Measurements from ENCODE around the gene TUBGCP3. TPM values are rescaled to one million over a fixed set of nuclear protein-coding genes. Genes with fewer than 3 reads are reported as not detected.
"Not testable (repeated sequence)": the region's sequence is repeated elsewhere in the genome, so short reads cannot be mapped to it uniquely, and the experiment has no call there.

The TUBGCP3 gene
- total and polyA plus RNA-seq, 11 donors, result 6.0 to 23.5 (median 15.6) TPM

DNA sequence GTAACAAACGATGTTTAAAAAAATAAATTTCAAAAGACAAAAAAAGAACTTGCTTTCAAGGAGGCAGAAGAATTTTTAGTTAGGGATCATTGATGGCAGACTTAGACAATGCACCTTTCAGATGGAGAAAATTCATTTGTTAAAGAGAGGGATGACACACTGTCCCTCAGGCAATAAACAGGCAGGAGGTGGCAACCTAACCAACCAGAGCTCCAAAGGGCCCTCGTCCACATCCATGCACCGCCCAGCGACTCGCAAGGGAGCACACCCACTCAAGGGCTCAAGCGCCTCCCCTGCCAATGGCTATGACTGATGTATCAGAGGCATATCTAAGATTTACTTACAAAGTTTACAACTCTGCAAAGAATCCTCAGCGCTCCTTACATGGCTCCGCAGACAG is 81.9 kb downstream of the TUBGCP3 start:
- intact Hi-C loops (cut with DNase I), result loop anchor here in 1 of 10 donors (10.0 kb wide), 1 partner anchor 99 kb away; no protein-coding TSS in a partner anchor
- H3K9me3 ChIP-seq, result no peaks in the 10 kb centered on the region
- H3K36me3 ChIP-seq, result peaks cover 0 to 91% (median 77%) of the 10 kb centered on the region in 9 donors
- TF ChIP-seq, protein P1, sequence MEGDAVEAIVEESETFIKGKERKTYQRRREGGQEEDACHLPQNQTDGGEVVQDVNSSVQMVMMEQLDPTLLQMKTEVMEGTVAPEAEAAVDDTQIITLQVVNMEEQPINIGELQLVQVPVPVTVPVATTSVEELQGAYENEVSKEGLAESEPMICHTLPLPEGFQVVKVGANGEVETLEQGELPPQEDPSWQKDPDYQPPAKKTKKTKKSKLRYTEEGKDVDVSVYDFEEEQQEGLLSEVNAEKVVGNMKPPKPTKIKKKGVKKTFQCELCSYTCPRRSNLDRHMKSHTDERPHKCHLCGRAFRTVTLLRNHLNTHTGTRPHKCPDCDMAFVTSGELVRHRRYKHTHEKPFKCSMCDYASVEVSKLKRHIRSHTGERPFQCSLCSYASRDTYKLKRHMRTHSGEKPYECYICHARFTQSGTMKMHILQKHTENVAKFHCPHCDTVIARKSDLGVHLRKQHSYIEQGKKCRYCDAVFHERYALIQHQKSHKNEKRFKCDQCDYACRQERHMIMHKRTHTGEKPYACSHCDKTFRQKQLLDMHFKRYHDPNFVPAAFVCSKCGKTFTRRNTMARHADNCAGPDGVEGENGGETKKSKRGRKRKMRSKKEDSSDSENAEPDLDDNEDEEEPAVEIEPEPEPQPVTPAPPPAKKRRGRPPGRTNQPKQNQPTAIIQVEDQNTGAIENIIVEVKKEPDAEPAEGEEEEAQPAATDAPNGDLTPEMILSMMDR (IDR thresholded peaks at IDR 0.05), result no peak
- DNase-seq (no peak), ATAC-seq (no peak)
- no peak overlapping the region for H3K4me3 ChIP-seq
- WGBS, 4 donors, result 87 to 97% (median 93%) methylated on average over 8 of the region's 8 CpGs
- no peaks in the 10 kb centered on the region for H3K4me1 ChIP-seq
- H3K27me3 ChIP-seq, result no peaks in the 10 kb centered on the region
- H3K27ac ChIP-seq, result no peak overlapping the region

DNA sequence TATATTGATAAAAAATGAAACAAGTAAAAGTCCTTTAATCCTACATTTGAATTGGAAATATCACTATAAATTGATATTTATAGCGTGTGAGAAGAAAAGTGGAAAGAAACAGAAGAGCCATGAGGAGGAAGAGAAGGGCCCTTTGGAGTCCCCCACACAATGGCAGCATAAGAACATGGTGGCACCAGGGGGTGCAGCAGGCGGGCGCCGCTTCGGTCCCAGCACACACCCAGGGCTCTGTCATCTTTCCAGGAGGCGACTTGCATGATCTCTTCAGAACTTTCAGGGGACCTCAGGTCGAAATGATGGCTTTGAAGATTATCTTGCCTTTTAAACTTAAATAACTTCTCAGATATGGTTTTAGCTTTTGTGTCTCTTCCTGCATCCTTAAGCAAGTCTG is 91.8 kb downstream of the TUBGCP3 start:
- no peak for TF ChIP-seq POLR2A (IDR thresholded peaks at IDR 0.05)
- TF ChIP-seq, protein P1 (IDR thresholded peaks at IDR 0.05), result no peak
- H3K4me1 ChIP-seq, result no peaks in the 10 kb centered on the region
- DNase-seq, result no peak
- no peak overlapping the region for H3K27ac ChIP-seq
- intact Hi-C loops (cut with DNase I), result no loop called here
- ATAC-seq, result no peak
- H3K9me3 ChIP-seq, result no peaks in the 10 kb centered on the region
- H3K27me3 ChIP-seq, result no peaks in the 10 kb centered on the region
- peaks cover 0 to 68% (median 64%) of the 10 kb centered on the region in 9 donors for H3K36me3 ChIP-seq
- H3K4me3 ChIP-seq, result no peak overlapping the region
- WGBS, 4 donors, result 89 to 95% (median 92%) methylated on average over 7 of the region's 7 CpGs

DNA sequence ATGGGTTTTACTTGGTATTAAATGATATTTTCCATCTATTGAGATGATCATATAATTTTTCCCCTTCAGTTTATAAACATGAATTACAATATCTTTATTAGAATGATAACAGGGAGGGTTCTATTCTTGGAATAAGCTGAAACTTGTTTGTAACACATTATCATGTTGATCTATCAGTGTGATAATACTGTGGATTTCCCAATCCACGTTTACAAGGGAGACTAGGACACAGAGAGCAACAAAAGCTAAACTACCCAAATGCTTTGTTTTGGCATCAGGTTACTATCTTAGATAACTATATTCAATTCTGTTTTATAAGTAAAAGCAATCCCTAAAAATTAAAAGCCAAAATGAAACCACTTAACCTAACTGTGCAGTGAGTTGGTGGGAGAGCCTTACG is 92.5 kb downstream of the TUBGCP3 start:
- H3K27me3 ChIP-seq, result no peaks in the 10 kb centered on the region
- no peaks in the 10 kb centered on the region for H3K9me3 ChIP-seq
- DNase-seq, result no peak
- no peak for ATAC-seq
- 88 to 90% (median 90%) methylated on average over 2 of the region's 2 CpGs for WGBS, 4 donors
- H3K4me1 ChIP-seq, result no peaks in the 10 kb centered on the region
- intact Hi-C loops (cut with DNase I), result no loop called here
- no peak overlapping the region for H3K27ac ChIP-seq
- TF ChIP-seq POLR2A (IDR thresholded peaks at IDR 0.05), result no peak
- TF ChIP-seq, protein P1 (IDR thresholded peaks at IDR 0.05), result no peak
- no peak overlapping the region for H3K4me3 ChIP-seq
- H3K36me3 ChIP-seq, result peaks cover 0 to 61% (median 57%) of the 10 kb centered on the region in 9 donors

DNA sequence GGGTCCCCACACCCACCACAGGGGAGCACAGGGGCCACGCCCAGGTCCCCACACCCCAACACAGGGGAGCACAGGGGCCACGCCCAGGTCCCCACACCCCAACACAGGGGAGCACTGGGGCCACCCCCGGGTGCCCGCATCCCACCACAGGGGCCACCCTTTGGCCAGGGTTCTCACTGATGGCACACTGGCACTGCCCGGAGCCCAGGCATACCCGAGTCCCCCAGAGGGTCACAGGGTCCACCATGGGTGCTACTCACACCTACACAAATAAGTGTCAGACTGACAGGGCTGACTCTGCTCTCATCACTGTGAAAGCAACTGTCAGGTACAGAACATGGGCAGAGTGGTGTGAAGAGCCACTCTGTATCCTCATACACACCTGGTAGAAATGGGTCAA is 98.8 kb downstream of the TUBGCP3 start:
- peak in 1 of 4 donors; percentile 38 for ATAC-seq
- 95 to 100% (median 98%) methylated on average over 1 to 6 of the region's 6 CpGs for WGBS, 4 donors
- Histone ChIP-seq H3K4me3 (no peak overlapping the region), H3K4me1 (peaks cover 0 to 5% (median 0%) of the 10 kb centered on the region in 12 donors), H3K9me3 (no peaks in the 10 kb centered on the region), H3K27ac (no peak overlapping the region), H3K27me3 (no peaks in the 10 kb centered on the region), H3K36me3 (peaks cover 0 to 39% (median 15%) of the 10 kb centered on the region in 9 donors)
- DNase-seq, result no peak
- TF ChIP-seq POLR2A (IDR thresholded peaks at IDR 0.05), result no peak
- TF ChIP-seq, protein P1 (IDR thresholded peaks at IDR 0.05), result no peak
- intact Hi-C loops (cut with DNase I), result no loop called here

DNA sequence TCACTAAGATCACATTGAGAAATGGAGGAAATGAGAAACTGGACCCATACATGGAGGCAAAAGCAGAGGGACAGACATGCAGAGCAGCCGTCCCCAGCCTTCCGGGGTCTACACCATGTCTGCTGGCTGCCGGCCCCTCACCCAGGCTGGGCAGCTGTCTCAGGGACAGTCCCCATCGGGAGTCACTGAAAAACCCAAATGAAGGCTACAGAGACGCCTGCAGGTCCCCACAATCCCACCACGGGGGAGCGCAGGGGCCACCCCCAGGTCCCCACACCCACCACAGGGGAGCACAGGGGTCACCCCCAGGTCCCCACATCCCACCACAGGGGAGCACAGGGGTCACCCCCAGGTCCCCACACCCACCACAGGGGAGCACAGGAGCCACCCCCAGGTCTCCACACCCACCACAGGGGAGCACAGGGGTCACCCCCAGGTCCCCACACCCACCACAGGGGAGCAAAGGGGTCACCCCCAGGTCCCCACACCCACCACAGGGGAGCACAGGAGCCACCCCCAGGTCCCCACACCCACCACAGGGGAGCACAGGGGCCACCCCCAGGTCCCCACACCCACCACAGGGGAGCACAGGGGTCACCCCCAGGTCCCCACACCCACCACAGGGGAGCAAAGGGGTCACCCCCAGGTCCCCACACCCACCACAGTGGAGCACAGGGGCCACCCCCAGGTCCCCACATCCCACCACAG is 99.5 kb downstream of the TUBGCP3 start:
- 96 to 100% (median 96%) methylated on average over 4 to 7 of the region's 7 CpGs for WGBS, 4 donors
- H3K4me1 ChIP-seq; ATAC-seq; H3K4me3 ChIP-seq; H3K27ac ChIP-seq; H3K27me3 ChIP-seq; DNase-seq; intact Hi-C loops (cut with DNase I); H3K9me3 ChIP-seq: not testable (repeated sequence)
- H3K36me3 ChIP-seq, result peaks cover 0 to 36% (median 19%) of the 10 kb centered on the region in 9 donors
